Activated CD4-positive, alpha-beta T cell treated with anti-CD3 and anti-CD28 coated beads, Interleukin-2, amount 50 U/mL, for 4 hours (primary cell): Measurements from ENCODE around the gene AFMID.
"Not testable (repeated sequence)": the region's sequence is repeated elsewhere in the genome, so short reads cannot be mapped to it uniquely, and the experiment has no call there.

ENCODE experiments used
- DNase-seq, 2 experiments: peaks; one replicate each; pipeline ENCODE4 v3.0.0-alpha.2; 2020

AFMID gene

DNA sequence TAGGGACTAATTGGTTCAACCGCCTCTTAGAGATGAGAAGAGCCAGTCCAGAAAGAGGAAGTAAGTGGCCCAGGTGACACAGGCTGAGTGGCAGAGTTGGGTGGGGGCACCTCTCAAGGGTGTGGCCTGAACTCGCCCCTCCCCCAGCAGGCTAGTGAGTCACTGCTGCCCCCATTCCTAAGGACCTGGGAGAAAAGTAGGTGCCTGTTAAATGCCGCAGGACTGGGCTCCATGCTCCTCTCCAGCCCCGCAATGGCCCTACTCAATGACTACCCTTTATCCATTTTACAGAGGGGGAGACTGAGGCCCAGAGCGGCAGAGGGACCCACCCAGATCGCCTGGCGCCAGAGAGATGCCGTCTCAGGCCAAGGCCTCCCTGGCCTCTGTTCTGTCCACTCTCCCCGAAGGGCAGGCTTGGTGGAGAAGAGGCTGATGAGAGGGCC lies 52.3 kb downstream of the AFMID start:
- no peak for DNase-seq

DNA sequence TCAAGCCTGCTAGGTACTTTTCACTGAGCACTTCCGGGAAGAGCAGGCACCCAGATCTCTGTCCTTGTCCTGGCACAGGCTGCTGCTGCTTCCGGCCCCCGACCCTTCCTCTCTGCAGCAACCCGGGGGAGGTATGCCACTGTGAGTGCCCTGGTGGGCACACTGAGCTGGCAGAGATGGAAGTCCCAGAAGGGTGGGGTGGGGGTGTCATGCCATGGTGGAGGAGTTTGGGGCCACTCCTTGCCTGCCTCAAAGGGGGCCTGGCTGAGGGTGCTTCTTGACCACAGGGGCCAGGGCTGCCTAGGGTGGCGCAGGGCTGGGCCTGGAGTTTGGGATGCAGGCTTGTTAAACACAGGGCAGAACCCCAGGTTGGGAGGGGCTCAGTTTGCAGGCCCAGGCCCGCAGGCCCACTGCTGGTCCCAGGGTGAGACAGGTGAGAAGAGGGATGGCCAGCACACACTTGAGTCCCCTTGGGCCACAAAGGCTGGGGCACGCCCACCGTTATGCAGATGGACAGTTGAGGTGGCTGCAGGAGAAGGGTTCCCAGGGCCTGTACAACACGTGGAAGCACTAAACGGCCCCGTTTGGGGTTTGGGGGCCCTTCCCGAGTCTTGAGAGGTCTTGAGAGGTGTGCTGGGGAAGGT lies 53.0 kb downstream of the AFMID start:
- DNase-seq: no peak

DNA sequence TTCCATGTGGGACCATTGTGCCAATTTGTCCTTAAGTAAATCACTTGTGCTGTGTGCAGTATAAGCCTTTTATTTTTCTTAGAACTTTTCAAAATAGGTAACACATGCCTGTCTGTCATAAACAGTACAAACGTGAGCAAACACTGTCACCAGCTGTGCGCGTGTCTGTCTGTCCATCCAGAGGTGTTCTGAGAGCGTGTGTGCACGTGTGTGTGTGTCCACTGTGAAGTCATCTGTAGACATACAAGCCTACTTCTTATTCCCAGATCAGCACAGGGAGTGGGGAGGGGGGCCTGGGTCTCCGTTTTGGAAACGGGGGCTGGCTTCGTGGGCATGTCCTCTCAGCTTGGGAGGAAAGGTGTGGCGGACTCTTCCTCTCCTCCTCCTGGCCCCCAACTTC lies 53.7 kb downstream of the AFMID start:
- no peak for DNase-seq

DNA sequence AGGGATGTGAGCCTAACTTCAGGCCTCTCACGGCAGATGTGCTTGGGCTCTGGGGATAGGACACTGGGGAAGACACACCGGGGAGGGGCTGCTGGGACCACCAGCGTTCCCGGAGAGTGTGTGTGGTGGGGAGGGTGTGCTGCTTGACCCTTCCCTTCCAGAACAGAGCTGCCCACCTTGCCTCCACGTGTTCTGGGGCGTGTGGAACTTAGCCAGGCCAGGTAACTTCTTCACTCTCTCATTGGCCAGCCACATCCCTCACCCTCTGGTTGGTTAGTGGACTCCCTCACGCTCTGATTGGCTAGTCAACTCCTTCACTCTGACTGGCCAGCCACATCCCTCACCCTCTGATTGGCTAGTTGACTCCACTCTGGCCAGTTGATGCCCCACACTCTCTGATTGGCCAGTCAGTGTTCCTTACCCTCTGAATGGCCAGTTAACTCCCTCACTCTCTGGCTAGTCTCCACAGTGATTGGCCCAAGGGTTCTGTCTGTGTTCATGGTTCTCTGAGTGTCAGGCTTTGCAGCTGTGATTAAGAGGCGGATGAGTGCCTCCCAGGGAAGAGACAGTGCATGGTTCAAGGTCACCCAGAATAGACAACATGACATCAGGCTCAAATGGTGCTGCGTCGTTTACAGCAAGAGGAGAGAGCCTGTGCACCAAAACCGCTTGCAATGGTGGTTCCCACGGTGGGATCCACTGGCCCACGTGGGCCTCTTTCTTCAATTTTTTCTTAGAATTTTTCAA lies 54.3 kb downstream of the AFMID start:
- no peak for DNase-seq

DNA sequence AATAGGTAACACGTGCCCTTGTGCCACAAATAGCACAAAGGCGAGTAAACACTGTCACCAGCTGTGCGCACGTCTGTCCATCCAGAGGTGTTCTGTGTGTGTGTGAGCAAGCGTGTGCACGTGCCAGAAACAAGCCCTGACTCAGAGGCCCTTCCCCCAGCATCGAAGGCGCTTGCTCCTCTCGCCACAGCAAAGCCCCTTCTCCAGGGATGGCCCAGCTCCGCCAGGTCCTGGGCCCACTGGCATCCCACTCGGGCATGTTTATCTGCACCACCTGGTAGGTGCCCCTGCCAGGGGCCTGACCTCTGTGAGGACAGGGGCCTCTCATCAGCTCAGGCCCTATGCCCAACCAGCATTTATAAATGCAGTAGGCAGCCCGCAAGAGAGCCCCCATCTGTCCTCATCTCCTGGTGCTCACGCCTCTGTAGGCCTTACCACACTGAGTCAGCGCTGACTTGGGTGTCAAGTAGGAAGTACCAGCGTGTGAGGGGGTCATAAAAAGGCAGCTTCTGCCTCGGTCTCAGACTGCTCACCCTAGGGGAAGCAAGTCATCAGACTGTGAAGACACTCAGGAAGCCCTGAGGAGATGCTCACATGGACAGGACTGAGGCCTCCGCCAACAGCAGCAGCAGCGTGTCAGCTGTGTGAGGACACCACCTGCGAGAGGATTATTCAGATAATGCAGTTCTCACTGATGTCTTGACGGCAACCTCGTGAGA lies 55.0 kb downstream of the AFMID start:
- DNase-seq: no peak

DNA sequence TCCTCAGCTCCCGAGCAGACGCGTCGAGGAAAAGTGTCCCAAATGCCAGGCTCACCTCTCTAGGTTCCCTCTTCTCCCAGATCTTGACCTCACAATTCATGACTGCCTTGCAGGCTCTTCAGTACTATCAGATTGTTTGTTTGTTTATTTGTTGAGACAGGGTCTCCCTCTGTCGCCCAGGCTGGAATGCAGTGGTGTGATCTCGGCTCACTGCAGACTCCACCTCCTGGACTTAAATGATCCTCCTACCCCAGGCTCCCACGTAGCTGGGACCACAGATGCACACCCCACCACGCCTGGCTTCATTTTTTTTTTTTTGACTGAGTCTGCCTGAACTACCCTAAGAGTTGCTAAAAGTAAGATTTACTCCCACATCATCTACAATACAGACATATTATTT lies 60.1 kb downstream of the AFMID start:
- DNase-seq: no peak

DNA sequence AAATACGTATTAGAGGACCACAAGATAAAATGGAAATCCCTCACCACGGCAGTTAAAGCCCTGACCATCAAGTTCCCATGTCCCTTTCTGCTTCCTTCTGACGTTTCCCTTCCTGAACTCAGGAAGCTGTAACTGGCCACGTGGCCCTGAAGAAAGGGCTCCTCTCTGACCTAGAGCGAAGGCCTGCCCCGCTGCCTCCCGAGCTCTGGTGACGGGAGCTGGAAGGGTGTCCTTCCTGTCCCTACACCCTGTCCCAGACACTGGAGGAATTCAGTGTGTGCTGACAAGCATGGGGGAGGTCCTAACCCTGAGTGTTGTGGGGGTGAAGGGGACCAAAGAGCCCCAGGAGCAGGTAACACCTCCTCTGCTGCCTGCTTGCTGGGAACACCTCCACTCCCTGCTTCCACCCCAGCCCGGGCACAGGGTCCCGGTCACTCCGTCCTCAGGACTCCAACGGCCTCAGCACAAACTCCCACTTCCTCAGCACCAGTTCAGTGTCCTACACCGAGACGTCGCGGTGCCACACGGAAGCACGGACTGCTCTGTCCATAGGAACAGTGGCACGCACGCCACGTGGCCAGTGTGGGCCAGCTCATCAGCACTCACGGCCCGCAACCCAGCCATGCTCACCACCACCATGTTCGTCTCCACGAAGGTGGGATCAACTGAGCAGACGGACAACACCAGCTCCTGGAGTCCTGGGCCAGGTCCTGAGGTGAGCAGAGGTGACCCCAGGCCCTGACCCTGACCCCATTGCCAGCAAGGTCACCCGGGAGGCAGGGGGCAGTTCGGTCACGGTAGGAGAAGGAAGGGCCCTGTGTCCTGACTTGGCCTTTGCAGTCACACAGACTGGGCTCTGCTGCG lies 61.1 kb downstream of the AFMID start:
- DNase-seq: no peak

DNA sequence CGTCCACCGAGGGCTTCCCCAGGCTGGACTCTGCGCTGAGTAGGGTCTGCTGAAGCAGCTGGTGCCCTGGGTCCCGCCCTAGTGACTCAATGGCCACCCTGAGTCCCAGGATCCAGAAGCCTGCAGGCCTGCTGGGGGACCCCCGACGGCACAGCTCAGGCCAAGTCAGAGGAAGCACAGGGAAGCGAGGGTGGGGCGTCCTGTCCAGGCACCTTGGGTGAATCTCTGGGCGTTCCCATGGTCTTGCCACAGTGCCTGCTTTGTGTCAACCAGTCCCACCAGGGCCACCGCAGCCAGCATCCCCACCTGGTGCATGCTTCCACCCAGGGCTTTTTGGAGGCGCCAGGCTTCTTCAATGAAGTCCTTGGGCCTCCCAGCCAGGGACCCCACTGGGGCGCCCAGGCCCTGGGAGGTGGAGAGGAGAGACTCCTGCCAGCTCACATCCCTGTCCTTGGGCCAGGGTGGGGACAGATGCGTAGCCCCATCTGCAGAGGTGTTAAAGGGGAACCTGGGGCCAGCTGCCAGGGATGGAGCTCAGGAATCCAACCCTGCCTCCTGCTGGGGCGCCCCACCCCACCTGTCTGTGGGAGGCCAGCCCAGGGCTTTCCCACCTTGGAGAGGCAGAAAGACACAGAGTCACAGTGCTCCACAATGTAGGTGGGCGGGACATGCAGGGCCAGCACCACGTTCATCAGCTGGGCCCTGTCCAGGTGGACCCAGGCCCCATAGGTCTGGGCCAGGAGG lies 62.1 kb downstream of the AFMID start:
- DNase-seq: no peak

DNA sequence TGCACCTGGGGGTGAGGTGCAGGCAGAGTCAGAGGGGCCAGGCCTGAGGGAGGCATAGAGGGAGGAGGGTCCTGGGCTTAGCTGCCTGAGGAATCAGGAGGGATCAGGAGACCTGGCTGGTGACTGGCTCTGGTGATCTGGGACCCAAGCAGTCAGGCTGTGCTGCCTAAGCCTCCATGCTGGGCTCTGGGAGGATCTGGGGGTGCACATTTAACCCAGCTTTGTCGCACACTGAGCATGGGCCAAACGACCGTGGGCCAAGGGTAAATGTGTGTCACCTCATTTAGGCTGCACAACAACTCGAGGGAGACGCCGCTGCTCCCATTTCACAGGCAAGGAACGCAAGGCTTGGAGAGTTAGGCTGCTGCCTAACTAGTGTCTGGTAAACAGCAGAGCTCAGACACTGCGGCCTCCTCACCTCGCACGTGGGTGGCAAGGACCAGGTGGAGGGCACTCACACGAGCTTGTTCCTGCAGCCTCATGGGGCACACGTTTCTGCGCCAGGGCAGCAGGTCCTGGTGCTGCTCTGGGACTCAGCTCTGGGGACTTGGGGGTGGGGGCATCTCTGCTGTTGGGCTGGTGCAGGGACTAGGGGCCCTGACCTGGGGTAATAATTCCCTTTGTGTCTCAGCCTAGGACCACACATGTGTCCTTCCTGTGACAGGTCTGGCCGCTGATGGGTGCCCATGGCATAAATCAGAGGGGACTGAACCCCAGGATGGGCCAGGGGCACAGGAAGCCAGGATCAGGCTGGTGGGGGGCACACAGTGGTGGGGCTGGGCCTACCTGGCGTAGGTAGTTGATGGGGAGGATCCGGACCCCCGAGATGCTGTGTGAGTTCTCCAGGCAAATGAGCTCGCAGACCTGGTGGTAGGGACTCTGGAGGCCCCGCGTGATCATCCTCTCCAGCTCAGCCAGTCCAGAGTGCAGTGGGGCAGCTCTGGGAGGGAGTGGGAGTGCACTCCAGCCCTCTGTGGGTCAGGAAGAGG lies 63.0 kb downstream of the AFMID start:
- no peak for DNase-seq

DNA sequence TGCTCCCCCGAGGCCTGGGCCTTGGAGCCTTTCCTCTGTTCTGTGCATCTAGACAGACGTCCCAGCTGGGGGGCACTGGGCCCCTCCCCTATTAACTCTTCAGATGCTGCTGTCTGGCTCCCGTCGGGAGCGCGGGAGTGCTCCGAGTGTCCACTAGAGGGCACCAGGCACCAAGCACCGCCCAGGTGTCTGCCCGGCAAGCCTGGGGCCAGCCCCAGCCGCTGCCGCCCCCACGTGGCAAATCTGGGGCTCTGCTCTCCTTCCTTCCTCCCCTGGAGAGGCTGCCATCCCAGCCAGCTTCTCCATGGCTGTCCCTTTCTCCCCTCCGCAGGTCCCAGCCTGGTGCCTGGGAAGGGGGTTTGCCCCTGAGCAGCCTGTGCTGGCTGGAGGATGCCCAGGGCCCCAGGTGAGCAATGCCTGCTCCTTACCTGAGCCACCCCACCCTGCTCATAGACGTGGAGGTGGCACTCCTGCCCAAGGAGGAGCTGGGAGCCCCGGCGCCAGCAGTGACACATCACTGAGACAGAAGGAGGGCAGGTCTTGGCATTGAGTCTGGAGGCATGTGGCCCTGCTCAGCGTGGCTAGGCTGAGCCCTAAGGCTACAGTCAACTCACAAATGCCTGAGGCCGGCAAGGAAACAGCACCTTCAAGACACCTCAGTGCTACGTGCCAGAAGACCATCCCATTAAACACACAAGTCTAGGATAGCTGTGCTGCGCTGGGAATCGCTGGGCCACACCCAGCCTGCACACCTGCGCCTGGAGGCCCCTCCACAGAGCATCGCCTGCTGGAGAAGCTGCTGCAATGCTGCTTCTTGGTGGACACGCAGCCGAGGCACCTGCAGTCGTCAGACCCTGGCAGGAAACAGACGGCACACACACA lies 64.0 kb downstream of the AFMID start:
- peak; percentile 79 to 80 for DNase-seq

DNA sequence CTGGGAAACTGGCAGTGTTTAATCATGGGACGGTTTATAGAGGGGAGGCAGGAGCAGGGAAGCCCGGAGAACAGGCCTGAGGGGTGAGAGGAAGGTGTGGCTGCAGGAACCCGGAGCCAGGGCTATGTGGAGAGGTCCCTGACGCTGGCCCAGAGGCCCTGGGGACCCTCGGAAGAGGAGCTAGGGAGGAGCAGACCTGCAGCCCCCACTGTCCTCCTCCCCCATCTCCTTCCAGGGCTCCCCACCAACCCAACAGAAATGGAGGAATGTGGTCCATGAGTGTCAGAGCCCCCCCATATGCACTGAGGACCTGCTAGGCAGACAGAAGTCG lies 64.6 kb downstream of the AFMID start:
- no peak for DNase-seq

DNA sequence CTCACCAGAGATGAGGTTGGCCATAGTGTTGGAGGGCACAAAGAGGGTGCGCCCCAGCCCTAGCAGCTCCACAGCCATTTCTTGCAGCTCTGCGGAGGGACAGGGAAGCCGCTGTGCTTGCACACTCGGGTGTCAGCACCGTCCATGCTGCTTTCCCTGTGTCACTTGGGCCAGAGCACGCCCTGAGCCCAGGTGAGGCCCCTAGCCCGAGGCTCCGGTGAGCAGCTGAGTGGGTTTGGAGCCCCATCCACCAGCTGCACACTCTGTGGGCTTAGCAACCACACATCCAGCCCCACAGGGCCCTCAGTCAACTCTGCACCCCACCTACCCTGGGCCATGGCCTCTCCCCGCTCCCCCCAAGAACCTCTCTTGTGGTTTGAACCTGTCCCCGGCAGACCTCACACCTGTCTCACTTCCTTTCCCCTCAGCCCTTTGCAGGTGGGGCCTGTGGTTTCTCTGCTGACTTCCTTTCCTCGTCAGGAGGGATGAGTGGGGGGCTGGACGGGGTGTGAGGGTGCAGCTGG lies 65.0 kb downstream of the AFMID start:
- peak; percentile 39 to 45 for DNase-seq

DNA sequence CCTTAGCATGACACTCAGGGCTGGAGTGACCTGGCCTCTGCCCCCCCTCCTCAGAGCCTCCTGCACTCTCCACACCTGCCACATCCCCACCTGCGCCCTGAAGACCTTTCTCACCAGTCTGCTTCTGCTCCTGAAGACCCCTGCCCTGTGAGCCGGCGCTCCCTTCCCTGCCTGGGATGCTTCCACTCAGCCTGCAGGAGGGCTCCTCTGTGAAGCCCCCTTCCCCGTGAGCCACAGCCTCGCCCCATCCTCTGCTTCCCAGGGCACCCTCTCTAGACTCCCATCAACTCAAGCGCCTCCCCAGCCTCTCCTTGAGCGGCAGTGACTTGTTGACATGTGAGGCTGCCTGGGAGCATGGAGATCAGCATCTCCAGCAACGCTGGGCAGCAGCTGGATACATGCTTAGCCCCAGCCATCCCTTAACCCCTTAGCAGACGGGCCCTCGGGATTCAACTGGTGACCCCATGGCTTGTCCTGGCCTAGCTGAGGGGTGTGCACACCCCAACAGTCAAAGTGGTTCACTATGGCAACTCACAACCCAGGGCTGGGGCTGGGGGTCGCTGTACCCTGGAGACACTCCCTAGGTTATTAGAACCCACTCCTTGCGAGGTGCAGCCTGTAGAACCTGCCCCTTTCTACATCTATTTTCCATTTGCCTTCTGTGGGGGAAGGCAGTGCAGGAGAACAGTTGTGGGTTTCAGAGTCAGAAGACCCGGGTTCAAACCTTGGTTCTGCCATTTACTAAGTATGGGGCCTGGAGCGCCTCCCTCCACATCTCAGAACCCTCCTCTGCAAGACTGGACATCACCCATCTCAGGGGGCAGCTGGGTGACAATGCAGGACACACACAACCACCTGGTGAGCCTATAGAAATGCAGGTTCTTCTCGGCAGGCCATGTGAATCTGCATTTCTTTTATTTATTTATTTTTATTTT lies 65.8 kb downstream of the AFMID start:
- no peak for DNase-seq

DNA sequence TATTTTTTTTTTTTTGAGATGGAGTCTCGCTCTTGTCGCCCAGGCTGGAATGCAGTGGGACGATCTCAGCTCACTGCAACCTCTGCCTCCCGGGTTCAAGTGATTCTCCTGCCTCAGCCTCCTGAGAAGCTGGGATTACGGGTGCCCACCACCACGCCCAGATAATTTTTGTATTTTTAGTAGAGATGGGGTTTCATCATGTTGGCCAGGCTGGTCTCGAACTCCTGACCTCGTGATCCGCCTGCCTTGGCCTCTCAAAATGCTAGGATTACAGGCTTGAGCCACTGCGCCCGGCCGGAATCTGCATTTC lies 66.4 kb downstream of the AFMID start:
- not testable (repeated sequence) for DNase-seq

DNA sequence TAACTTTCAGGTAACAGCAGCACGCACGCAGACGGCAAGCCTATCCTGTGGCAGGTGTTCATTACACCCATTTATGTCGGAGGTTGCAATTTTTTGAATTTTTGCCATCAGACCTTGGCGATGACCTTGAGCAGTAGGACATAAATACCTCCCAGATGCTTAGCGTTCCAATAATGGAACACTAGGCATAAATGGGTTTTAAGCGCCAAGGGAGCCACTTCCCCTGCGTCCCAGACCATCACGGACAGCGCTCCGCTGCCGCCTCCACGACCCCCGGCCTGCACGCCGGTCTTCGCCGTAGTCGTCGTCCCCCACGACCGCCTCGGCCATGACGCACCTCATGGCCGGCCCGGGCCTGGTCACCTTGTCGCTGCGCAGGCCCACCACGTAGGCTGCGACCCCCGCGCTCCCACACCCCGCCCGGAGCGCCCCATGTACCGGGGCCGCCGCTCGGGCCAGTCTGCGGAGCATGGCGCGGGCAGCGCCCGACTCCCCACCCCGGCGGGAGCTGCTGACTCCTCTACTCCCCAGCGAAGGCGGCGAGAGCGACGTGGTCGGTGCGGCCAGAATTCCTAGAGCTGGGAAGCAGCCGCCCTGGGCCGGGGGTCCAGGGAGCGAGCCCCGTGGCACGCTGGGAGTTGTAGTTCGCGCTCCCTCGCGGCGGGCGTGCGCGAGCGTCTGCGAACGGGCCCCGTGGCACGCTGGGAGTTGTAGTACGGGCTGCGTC lies 66.9 kb downstream of the AFMID start:
- peak; percentile 72 for DNase-seq

DNA sequence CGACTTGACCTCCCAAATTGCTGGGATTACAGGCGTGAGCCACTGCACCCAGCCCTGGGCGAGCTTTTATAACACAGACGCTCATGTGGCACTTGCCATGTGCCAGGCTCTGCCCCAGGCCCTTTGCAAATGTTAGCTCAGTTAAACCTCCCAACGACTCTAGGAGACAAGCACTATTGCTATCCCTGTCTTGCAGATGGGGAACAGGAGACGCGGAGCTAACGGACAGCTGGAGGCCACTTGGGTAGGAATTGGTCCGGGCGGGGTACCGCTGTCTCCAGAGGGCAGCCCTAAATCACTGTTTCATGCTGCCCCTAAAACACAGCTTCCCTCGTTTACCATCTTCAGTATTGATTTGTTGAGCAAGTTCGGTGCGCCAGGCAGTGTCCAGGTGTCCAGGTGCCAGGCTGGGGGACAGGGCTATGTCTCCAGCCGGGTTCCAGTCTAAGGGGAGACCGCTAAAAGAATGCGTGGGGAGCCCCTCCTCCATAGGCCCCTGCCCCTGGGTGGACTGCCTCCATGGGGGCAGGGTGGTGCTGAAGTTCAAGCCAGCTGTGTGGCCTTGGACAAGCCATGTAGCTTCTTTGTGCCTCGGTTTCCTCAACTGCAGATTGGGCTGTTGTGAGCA lies 68.0 kb downstream of the AFMID start:
- DNase-seq: no peak

DNA sequence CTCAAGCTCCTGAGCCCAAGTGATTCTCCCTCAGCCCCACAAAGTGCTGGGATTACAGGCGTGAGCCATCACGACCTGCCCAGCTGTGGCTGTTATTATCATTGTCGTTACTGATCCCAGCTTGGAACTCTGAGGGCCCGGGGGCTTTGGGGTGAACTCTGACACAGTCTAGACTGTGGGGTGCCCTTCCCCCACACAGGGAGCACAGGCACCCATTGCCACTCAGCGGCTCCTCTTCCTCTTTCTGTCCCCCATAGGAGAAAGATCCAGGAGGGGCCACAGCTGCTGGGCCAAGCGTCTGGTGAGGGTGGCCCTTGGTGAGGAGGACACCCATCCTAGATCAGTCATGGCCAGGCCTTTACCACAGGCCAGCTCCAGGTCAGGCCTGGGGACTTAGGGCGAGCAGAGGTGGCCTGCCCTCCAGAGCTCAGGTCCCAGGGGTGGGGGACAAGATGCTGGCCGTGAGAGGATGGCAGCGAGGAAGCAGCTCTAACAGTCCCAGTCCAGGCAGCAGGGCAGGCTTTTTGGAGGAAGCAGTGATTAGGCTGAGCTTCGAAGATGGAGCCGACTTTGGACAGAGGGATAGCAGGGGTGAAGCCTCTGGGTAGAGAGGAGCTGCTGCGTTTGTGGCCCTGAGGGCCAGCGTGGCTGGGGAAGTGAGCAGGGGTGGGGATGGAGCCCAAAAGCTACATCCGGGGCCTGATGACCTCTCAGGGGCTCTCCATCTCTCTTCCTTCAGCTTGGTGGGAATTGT lies 69.0 kb downstream of the AFMID start:
- DNase-seq: no peak
